Measurements from ENCODE around the gene RASAL2.
A peak's percentile ranks its signal among the peaks of the same experiment; 100 is the strongest.
"Not testable (repeated sequence)": the region's sequence is repeated elsewhere in the genome, so short reads cannot be mapped to it uniquely, and the experiment has no call there.

The RASAL2 gene

DNA sequence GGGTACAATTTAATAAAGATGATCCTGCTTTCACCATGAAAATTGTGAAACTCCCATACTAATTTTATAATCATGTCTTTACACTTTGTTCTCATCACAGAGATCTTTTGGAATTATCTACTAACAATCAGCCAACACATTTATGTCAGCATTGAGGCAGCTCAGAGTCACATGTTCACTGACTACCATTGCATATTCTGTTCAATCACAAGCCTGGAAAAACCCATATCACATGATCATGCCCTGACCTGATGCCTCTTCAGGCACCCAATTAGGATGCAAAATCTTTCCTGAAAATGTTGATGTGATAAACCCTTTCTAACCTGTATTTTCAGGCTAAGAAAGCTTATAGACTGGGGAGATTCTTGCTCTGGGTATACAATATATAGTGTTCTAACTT is 21.6 kb upstream of the RASAL2 start:
- DNase-seq: no peak

DNA sequence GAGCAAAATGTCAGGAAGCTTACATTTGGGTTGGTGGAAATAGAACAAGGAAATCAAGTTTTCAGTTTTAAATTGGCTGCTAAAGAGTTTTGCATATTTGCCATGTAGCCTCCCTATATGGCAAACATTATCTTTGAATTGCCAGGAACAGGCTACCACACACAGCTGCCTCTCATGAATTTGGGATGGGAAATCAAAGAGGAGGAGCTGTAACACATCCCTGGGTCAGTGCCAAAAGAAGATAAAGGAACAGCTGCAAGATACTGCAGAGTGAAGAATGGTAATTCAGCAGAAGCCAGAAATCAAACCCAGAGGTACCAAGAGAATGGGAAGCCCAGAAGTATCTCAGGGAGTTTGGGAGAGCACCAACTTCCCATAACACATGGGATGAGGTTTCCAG is 18.6 kb upstream of the RASAL2 start:
- DNase-seq: no peak

DNA sequence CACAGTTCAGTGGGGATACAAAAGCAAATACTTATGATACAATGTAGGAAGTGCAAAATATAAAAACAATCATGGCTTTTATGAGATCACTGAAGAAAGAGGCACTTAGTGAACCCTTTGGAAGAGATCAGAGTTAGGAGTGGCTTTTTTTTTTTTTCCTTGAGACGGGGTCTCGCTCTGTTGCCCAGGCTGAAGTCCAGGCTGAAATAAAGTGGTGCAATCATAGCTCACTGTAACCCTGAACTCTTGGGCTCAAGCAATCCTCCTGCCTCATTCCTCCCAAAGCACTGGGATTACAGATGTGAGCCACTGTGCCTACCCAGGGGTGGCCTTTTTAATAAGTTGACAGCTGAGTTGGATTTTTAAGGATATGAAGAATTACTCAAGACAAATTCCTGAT is 17.3 kb upstream of the RASAL2 start:
- DNase-seq: no peak

DNA sequence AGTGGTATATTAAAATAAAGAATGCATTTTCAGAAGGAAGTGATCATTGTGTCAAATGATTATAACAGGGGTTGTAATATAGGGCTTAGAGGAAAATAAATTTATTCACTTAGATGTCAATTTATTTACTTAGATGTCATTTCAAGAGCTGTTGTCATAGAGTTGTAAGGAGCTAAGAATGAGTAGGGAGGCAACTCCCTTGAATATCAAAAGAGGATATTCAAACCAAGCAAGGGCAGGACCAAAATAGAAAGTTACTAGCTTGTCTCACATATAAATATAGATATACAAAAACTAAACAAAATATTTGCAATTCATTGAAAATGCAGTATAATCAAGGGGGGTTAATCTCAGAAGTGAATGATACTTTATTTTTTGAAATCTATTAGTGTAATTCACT is 16.0 kb upstream of the RASAL2 start:
- no peak for DNase-seq

DNA sequence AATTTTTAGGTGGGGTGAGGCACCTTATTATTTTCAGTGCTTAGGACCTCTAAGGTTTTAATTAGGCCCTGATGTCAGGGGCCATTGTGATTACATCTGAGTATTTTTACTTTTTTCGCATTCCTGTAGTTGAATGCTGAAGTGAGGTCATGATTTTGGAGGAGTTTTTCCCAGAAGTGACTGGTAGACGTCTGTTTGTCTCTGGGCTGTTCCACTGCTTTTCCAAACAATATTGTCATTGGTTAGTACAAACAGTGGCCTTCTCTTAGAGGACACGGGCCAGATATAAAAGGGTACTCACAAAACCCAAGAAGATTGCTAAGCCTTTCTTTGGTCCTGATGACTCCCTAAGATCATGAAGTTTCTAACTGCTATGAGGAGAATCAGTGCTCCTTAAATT is 7.6 kb upstream of the RASAL2 start:
- DNase-seq: no peak

DNA sequence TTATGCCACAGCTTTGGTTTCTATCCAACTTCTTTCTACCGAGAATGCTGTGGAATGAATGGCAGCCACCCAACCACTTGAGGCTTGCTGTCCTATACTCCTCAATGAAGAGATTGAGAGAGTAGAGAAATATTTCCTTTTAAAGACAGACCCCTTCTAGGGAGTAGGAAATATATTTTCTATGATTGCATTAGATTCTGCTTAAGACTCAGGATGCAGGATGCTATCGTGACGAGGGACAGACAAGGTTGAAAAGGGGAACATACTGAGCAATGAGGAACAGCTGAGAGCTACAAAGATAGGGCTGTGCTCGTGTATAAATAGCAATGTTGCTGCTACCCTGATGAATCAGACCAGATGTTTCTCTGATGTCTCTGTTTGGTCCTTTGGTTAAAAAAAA is 7.1 kb upstream of the RASAL2 start:
- DNase-seq: no peak

DNA sequence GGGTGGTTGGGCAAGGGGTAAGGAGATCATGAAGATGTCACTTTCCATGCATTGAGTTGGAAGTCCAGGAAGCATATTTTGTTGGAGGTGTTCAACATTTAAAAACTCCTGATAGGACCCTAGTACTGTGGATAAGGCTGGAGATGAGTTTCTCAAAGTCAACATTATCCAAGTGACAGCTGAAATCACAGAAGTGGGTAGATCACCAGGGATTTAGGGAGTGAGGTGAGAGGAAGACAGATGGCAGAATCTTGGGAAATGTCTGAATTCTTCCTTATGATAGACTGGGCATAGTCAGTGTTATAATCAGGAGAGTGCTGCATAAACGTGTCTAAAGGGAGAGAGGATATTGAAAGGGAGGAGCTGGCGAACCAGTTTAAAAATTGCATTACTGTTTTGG is 5.3 kb upstream of the RASAL2 start:
- DNase-seq: no peak

DNA sequence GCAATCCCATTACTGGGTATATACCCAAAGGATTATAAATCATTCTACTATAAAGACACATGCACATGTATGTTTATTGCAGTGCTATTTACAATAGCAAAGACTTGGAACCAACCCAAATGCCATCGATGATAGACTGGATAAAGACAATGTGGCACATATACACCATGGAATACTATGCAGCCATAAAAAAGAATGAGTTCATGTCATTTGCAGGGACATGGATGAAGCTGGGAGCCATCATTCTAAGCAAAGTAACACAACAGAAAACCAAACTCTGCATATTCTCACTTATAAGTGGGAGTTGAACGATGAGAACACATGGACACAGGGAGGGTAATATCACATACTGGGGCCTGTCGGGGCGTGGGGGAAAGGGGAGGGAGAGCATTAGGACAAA is 2.5 kb upstream of the RASAL2 start:
- DNase-seq: not testable (repeated sequence)

DNA sequence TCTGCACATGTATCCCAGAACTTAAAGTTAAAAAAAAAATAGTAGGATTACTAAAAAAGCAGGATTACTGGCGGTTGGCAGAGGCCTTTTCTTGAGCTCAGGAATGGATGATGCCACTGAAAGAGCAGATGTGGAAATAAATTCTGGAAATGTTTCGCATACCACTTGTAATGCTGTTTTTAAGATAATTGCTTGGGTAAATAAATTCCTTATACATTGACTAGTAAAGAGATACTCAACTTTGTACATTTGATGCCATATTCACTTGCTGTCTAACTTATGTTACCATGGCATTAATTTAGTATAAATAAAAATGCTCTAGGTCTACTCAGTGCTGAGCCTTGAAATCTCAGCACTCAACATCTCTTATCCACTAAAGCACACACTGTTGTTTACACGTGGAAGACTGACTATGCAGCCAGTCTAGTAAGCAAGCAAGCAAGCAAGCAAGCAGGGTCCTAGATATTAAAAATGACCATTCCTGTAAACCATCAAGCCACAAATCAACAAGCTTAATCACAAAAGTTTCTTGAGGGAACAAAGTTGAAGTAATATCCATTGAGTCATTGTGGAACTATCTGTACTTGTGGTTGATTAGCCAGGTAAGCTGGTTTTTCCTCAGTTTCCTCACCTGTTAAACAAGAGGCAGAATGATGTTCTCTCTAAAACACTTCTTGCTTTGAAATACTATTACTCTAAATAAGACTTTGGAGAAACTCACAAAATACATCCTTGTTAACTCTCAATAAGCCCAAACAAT is 1.7 kb upstream of the RASAL2 start:
- no peak for DNase-seq

DNA sequence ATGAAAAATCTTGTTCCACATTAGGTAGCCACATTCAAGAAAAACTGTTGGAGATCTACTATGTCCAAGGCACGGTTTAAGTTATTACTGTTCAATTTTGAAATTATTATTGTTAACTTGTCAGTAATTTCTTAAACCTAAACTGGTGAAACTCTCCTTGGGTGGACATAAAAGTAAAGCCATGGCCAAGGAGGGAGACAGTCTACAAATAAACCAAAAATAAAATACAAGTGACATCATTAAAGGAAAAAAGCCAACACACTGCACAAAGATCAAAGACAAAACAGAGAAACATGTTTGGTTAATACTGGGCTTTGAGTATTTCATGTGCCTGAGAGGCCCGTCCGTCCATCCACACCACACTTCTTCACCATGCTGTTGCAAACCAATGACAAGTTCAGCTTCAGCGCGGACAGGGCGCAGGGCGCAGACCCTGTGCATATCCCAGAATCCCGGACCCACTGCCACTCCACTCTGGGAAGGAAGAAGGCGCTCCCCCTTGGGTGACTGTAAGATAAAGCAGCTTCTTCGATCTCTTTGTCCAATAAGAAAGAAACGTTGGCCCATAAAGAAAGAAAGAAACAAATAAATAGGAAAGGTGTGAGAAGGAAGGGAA is 918 bp upstream of the RASAL2 start:
- DNase-seq: no peak

DNA sequence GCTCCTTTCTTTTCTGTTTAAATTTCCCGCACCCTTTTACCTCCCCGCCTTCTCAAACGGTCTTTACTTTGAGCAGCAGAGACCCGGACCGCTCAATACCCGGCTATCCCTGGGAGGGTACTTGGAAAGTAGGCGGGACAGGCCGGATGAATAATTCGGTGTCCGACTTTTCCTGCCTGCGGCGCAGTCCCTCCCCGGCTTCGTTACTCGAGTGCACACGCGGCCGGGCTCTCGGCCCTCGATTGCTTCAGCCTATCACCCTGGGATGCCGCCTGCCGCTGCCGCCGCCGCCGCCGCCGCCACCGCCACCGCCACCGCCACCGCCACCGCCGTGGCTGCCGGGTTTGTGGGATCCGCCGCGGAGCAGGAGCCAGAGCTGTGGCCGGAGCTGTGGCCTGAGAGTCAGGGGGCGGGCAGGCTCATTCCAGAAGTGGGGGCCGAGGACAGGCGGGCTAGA is 382 bp upstream of the RASAL2 start:
- DNase-seq: peak; percentile 18

DNA sequence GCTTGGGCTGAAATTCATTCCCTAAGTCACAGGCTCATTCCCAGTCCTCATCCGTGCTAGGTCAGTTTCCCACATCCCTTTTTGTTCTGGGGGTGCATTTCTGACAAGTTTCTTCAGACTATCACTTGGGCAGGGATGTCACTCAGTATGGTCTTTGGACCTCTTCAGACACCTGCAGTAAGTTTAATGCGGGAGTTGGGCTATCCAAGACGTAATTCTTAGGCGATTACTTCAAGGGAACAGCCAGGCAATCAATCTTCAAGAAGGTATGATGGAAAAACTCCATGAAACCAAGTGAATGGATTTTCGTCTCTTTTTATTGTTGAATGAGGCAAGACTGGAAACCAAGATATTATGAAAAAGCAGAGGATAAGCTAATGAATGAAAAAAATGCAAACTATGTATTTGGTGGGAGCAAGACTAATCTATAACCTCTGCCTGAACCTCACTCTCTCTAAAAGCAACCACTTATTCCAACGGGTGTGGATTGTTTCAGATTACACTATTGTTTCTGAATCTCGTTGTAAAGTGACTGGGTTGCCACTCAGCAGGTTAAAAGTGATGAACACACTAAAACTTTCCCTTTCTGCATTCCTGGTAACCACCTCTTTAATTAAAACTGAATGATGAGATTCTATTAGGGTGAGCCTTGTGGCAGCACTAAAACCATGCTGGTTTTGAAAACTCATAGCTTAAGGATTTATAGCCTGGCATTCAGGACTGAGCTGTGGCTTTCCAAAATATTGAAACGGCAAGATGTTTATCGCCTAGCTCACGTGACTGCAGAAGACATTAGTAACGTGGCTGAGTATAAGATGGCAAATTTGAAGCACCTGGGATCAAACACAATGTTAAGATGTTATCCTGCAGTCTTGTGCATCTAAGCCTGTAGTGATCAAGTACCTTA is 1.1 kb downstream of the RASAL2 start:
- DNase-seq: no peak

DNA sequence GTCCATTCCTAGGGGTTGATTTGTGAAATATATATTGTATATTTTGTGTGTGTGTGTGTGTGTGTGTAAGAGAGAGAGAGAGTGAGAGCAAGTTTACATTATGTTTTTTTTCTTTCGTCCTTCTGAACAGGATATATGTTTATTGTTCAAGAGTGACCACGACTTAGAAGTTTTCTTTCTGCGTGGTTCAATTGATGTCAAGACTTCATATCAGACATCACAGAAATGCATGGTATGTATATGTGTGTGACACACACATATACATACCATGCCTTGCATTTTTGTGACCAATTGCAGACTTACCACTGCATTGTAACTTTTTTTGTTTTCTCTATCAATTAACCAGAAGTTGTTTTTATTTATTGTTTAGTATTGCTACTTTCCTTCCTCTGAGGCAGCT is 2.5 kb downstream of the RASAL2 start:
- DNase-seq: no peak

DNA sequence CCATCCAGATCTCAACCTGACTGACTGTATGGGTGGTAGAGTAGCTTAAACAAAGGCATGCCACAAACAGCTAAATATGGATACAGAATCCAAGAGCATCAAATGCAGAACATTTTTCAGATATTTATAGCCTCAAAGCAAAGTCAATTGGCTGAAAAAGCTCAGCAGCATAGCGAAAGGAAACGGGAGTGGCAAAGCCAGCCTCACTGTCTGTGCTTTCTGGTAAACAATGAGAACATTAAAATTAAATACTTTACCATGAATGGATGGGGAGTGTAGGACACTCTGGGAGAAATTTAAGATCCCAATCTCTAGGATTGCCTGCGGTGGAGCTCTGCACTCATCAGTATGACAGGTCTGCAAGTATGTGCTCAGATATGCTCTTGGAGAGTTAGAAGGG is 4.4 kb downstream of the RASAL2 start:
- no peak for DNase-seq

DNA sequence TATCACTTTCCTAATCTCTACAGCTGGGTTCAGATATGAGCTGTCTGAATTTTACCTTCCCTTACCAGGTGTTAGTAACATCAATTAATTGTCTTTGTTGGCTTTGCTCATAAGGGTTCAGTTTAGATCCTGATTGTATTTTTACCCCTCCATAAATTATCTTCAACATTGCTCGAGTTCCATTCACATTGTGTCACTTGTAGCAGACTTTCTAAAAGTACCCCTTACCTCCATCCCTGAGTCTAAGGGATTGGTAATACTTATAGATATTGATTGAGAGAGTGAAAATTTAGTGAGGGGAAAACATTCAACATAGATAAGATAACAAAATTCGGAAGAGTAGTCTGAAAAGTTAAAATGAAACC is 7.3 kb downstream of the RASAL2 start:
- no peak for DNase-seq

DNA sequence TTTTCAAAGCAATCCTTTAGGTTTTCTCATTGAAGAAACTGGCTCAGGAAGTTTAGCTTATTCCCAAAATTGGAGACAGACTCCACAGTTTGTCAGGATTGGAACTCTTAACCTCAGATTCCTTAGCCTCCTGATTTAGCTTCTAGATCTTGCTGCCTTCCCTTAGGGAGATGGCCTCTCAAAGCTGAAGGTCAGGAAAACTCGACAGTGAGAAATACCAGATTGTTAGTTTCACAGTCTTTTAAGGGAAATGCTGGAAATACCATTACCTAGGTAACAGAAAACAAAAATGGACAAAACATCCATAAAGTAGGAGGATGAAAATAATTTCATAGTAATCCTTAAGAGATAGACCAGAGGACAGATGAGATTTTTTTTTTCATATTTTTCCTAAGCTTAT is 7.8 kb downstream of the RASAL2 start:
- no peak for DNase-seq

DNA sequence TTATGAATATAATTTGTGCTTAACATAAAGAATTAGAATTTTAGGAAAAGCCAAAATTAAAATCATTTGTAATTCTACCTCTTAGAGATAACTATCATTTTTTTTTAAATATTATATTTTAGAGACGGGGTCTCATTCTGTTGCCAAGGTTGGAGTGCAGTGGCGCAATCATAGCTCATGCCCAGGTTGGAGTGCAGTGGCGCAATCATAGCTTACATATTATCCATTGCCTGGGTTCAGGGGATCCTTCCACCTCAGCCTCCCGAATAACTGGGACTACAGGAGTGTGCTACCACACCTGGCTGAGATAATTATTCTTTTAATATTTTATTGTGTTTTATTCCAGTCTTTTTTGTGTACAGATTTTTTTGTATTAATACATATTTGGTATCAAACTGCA is 8.3 kb downstream of the RASAL2 start:
- no peak for DNase-seq

DNA sequence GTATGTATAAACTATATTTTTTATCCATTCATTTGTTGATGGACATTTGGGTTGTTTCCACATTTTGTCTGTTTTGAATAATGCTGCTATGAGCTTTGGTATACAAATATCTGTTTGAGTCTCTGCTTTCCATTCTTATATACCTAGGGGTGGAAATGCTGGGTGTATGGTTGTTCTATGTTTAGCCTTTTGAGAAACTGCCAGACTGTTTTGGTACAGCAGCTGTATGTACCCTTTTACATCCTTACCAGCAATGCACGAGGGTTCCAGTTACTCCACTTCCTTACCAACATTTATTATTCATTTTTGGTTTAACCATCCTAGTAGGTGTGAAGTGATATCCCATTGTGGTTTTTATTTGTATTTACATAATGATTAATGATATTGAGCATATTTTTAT is 13.9 kb downstream of the RASAL2 start:
- no peak for DNase-seq

DNA sequence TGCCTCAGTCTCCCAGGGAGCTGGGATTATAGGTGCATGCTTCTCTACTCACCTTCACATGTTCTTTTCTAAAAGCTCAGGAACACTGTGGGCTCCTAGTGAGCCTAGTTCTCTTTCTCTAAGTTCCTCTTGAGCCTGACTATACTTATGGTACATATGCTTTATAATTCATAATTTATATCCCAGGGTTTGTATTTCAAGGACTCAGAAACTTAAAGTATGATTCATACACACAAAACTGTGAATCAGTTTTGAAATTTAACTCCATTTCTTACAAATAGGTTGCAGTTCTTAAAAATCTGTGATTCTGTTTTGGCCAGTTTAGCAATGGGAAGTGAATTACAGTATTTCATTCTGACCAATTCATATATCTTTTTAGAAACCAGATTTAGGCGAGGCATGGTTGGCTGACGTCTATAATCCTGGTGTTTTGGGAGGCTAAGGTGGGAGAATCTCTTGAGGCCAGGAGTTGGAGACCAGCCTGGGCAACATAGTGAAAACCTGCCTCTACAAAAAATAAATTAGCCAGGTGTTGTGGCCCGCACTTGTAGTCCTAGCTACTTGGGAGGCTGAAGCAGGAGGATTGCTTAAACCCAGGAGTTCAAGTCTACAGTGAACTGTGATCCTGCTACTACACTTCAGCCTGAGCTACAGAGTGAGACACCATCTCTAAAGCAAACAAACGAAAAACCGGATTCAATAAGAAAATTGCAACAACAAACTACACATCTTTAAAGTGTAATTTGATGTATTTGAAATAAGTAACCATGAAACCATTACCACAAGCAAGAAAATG is 15.6 kb downstream of the RASAL2 start:
- no peak for DNase-seq

DNA sequence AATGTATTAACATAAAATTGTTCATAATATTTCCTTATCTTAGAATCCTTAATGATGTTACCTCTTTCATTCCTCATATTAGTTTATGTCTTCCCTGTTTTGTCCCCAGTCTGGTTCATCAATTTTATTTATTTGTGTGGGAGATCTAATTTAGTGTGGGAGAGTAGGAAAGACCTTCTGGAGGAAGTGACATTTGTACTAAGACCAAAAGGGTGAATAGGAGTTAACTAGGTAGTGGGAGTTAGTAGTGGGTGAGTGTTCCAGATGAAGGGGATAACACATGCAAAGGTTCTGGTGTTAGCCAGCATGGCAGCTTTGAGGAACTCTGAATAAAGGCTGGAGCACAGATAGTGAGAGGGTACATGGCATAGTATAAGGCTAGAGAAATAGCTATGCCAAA is 21.4 kb downstream of the RASAL2 start:
- no peak for DNase-seq

DNA sequence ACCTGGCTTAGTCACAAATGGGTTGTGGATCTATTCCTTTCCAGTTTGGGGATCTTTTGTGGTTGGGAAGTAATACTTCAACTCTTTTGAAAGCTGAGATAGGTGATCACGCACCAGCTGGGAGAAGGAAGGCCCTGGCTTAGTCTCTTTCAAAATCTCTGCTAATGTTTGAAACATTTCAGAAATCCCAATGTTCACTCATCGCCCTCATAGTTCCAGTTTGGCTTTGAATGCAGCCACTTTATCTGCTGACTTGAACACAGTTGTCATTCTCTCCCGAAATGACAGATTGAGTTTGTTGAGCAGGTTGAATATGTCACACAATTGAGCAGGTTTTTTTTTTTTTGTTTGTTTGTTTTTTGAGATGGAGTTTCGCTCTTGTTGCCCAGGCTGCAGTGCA is 24.6 kb downstream of the RASAL2 start:
- no peak for DNase-seq

DNA sequence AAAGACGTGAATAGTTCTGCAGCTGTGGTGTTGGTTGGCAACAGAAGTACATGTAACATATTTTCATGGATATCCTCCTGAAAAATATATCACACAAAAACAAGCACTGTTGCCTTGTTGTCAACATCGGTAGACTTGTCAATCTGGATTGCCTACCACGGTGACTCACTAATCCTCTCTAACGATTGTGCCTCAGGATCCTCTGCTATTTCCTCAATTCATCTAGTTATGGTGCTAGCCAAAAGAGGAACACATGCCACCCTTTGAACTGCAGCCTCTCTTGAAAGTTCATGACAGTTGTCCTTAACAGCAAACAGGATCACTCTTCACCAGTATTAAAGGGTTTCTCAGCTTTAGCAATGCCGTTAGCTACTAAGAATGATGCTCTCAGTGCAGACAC is 25.7 kb downstream of the RASAL2 start:
- no peak for DNase-seq

DNA sequence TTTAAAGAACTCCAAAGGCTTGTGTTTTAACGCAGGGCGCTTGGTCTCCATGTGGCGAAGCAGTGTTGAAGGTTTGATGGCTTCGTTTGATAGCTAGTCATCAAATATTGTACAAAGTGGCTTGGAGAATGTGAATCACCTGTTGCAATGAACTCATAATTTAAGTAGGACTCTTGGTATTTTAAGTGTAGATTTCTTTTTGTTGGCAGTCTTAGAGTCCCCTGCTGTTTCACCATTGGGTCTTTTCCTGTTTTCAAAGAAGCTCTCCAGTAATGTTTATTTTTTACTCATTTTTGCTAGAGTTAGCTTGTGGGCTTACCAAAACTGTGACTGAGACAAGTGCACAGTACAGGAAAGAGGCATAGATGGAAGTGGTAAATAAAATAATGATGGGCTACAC is 26.2 kb downstream of the RASAL2 start:
- DNase-seq: no peak

Data from activated CD8-positive, alpha-beta memory T cell treated with anti-CD3 and anti-CD28 coated beads, Interleukin-2, amount 50 U/mL, for 4 hours (primary cell).